Nephron progenitor cell (in vitro differentiated cells): ENCODE results near the gene APOA4.

ENCODE experiments used
- DNase-seq: peaks from one replicate; pipeline ENCODE4 v3.0.0; 2021
- H3K27ac Mint-ChIP-seq: 2 replicates; pipeline ENCODE4 v1.8.0; 2021; ENCODE audit warnings: mild to moderate bottlenecking, moderate library complexity, mixed read lengths
- H3K27me3 Mint-ChIP-seq: 2 replicates; pipeline ENCODE4 v1.8.0; 2021; ENCODE audit warnings: mild to moderate bottlenecking, low read depth, mixed read lengths; ENCODE audit not compliant: poor library complexity
- H3K36me3 Mint-ChIP-seq: 2 replicates; pipeline ENCODE4 v1.8.0; 2021; ENCODE audit warnings: low read depth, mixed read lengths
- H3K4me1 Mint-ChIP-seq: 2 replicates; pipeline ENCODE4 v1.8.0; 2021; ENCODE audit warnings: mixed read lengths
- H3K4me3 Mint-ChIP-seq: 2 replicates; pipeline ENCODE4 v1.8.0; 2021; ENCODE audit warnings: mild to moderate bottlenecking, moderate library complexity, mixed read lengths
- H3K9me3 Mint-ChIP-seq: 2 replicates; pipeline ENCODE4 v1.8.0; 2021; ENCODE audit warnings: mild to moderate bottlenecking, moderate library complexity, mixed read lengths
- TF ChIP-seq, protein P1 (sequence below): fragments of 200-600 bp; sonication (generic); IDR thresholded peaks from 2 replicates; pipeline ENCODE4 v1.5.0; 2021; ENCODE audit warnings: antibody characterized with exemption

APOA4 gene

DNA sequence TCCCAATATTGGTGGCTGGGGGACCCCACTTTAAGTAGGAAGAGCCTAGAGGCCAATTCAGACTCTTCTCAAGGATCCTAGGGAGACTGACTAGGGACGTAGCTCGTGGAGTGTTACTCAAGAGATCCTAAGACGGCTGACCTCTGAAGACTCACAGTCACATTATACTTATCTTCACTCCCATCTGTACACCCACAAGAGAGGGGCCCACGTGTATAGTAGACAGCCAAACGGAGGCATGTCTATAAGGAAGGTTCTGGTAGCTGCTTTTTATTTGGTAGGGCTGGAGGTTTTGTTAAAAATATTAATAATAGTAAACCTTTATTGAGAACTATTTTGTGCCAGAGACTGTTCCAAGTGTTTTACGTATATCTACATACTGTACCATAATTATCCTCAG is 37.2 kb upstream of the APOA4 start:
- Mint-ChIP-seq H3K27ac (no peak overlapping the region), H3K4me3 (no peak overlapping the region), H3K4me1 (no peaks in the 10 kb centered on the region), H3K36me3 (peaks cover 64% of the 10 kb centered on the region), H3K9me3 (no peaks in the 10 kb centered on the region), H3K27me3 (no peaks in the 10 kb centered on the region)
- TF ChIP-seq, protein P1, sequence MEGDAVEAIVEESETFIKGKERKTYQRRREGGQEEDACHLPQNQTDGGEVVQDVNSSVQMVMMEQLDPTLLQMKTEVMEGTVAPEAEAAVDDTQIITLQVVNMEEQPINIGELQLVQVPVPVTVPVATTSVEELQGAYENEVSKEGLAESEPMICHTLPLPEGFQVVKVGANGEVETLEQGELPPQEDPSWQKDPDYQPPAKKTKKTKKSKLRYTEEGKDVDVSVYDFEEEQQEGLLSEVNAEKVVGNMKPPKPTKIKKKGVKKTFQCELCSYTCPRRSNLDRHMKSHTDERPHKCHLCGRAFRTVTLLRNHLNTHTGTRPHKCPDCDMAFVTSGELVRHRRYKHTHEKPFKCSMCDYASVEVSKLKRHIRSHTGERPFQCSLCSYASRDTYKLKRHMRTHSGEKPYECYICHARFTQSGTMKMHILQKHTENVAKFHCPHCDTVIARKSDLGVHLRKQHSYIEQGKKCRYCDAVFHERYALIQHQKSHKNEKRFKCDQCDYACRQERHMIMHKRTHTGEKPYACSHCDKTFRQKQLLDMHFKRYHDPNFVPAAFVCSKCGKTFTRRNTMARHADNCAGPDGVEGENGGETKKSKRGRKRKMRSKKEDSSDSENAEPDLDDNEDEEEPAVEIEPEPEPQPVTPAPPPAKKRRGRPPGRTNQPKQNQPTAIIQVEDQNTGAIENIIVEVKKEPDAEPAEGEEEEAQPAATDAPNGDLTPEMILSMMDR = no peak
- DNase-seq = no peak

DNA sequence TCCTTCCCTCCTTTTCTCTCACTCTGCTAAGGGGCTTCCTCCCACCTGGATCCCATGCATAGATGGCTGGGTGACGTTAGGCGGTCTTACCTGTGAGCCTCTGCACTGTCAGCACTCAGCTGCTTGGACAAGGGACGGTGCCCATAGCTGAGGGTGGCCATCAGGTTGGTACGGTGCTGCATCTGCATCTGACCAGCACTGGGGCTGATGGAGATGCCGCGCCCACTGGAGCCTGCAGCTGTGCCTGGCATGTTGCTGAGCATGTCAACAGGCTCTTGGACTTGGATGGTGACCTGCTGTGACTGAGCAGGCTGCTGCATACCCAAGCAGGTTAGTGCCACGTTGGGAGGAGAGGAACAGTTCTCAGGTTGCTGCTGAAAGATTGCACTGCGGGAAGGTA is 36.1 kb upstream of the APOA4 start:
- Mint-ChIP-seq H3K27ac (no peak overlapping the region), H3K4me3 (no peak overlapping the region), H3K27me3 (no peaks in the 10 kb centered on the region), H3K36me3 (peaks cover 69% of the 10 kb centered on the region), H3K4me1 (no peaks in the 10 kb centered on the region), H3K9me3 (no peaks in the 10 kb centered on the region)
- TF ChIP-seq, protein P1 = no peak
- DNase-seq = no peak

DNA sequence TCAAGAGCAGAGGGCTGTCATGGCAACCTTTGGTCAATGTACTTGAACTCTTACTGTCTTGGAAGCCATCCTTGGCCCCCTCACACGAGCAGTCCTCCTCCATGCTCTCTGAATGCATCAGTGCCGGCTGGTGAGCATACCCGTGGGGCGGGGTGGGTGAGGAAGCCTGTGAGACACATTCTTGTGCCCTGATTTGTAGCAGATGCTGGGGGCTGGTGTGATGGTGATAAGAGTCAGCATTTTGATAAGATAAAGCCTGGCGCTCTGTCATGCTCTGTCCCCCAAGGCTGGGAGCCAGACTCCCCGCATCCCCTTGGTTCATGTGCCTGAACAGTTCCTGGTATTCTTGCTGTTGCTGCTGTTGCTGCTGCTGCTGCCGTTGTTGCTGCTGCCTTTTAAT is 34.8 kb upstream of the APOA4 start:
- H3K36me3 Mint-ChIP-seq = peaks cover 75% of the 10 kb centered on the region
- H3K9me3 Mint-ChIP-seq = no peaks in the 10 kb centered on the region
- no peak overlapping the region for H3K4me3 Mint-ChIP-seq
- no peak for DNase-seq
- peak overlapping the region; percentile 81 for H3K27ac Mint-ChIP-seq
- no peaks in the 10 kb centered on the region for H3K27me3 Mint-ChIP-seq
- H3K4me1 Mint-ChIP-seq = peaks cover 9% of the 10 kb centered on the region
- TF ChIP-seq, protein P1 = no peak

DNA sequence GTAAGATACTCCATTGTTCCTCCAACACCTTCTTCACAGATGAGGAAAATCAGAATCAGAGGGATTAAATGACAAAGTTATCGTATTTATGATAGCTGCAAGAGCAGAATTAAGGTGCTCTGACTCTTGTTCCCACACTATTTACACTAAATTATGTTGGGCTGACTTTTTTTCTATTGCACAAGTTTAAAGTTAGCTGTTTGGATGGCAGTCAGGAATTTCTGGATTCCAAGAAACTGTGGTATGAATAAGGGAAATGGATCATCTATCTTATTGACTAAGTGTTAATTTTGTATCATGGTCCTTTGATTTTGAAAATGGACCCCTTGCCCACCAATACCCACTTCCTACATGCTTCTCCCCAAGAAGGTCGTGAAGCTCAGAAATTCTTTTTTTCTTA is 34.2 kb upstream of the APOA4 start:
- Mint-ChIP-seq H3K36me3 (peaks cover 80% of the 10 kb centered on the region), H3K4me1 (peaks cover 15% of the 10 kb centered on the region), H3K27ac (no peak overlapping the region), H3K4me3 (no peak overlapping the region), H3K9me3 (no peaks in the 10 kb centered on the region), H3K27me3 (no peaks in the 10 kb centered on the region)
- TF ChIP-seq, protein P1 = no peak
- no peak for DNase-seq

DNA sequence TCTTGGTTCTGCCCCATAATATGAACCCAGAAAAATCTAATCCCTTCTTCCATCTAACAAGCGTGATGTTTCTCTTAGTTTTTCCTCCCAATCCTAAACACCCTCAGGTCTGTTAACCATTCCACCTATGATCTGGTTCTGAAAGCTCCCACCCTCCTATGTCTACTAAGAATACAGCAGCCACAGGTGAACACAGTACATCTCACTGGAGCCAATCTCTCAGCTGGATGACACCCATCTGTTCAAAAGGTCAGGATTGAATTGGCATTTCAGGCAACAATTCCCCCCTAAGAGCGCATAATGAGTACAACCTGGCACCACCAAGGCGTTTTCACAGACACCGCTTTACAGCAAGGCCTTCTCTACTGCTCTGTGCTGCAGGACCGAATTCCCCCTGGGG is 33.3 kb upstream of the APOA4 start:
- Mint-ChIP-seq H3K36me3 (peaks cover 75% of the 10 kb centered on the region), H3K4me3 (no peak overlapping the region), H3K4me1 (peaks cover 21% of the 10 kb centered on the region), H3K27me3 (no peaks in the 10 kb centered on the region), H3K9me3 (no peaks in the 10 kb centered on the region), H3K27ac (peak overlapping the region; percentile 16)
- DNase-seq = no peak
- TF ChIP-seq, protein P1 = no peak

DNA sequence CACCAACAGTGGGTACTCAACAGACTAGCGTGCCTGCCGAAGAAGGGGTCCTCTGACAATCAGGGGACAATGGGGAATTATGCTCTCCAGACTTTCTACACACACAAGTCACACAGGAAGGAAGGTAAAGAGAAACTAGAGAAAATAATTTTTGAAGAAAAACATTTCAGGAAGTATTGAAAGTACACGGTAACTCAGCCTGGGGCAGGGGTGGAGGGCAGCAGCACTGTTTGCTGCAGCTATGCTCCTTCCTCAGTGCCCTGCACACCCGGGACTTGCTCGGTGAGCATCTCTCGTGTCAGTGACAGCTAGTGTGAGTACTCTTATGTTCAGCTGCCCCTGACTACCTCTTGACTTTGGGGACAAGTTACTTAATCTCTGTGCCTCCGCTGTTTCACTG is 32.3 kb upstream of the APOA4 start:
- peaks cover 70% of the 10 kb centered on the region for H3K36me3 Mint-ChIP-seq
- H3K9me3 Mint-ChIP-seq = no peaks in the 10 kb centered on the region
- no peak for DNase-seq
- peaks cover 22% of the 10 kb centered on the region for H3K4me1 Mint-ChIP-seq
- no peak overlapping the region for H3K27ac Mint-ChIP-seq
- TF ChIP-seq, protein P1 = no peak
- H3K27me3 Mint-ChIP-seq = no peaks in the 10 kb centered on the region
- no peak overlapping the region for H3K4me3 Mint-ChIP-seq
